HG02970 (cell line): ENCODE results near the gene DPM2.

ENCODE experiments used
- ATAC-seq: cut with Tn5 transposase; IDR thresholded peaks from one replicate; pipeline ENCODE4 v1.9.1; 2021; ENCODE audit warnings: mild to moderate bottlenecking, moderate library complexity, moderate number of reproducible peaks; ENCODE audit not compliant: unreplicated experiment, low FRiP score

Gene DPM2

GRCh38 chr9:127921557-127922120 lies 16.0 kb downstream of the DPM2 start:
- no peak for ATAC-seq

GRCh38 chr9:127920794-127921193 lies 16.9 kb downstream of the DPM2 start:
- no peak for ATAC-seq

GRCh38 chr9:127919253-127919815 lies 18.3 kb downstream of the DPM2 start:
- ATAC-seq = no peak

GRCh38 chr9:127918183-127919107 lies 19.2 kb downstream of the DPM2 start:
- ATAC-seq = no peak

GRCh38 chr9:127917603-127918002 lies 20.1 kb downstream of the DPM2 start:
- no peak for ATAC-seq

- ATAC-seq = peak; percentile 63
Measured at GRCh38 chr9:127916720-127917581, 20.7 kb downstream of the DPM2 start, which contains the start of gene ST6GALNAC4. Gene ST6GALNAC4, minus strand, starts transcription at chr9:127917041. Its CDS starts 622 bp downstream, at chr9:127916419.

GRCh38 chr9:127915801-127916719 lies 21.6 kb downstream of the DPM2 start:
- no peak for ATAC-seq

- ATAC-seq = no peak
Measured at GRCh38 chr9:127915325-127915752, 22.3 kb downstream of the DPM2 start.

- no peak for ATAC-seq
Measured at GRCh38 chr9:127913682-127914081, 24.0 kb downstream of the DPM2 start.

- ATAC-seq = no peak
Measured at GRCh38 chr9:127912882-127913281, 24.8 kb downstream of the DPM2 start.

- ATAC-seq = no peak
Measured at GRCh38 chr9:127912296-127912695, 25.4 kb downstream of the DPM2 start.

GRCh38 chr9:127910613-127911205 lies 26.9 kb downstream of the DPM2 start:
- ATAC-seq = no peak

- ATAC-seq = no peak
Measured at GRCh38 chr9:127909839-127910273, 27.8 kb downstream of the DPM2 start.

GRCh38 chr9:127908660-127908926 lies 29.1 kb downstream of the DPM2 start:
- no peak for ATAC-seq

- no peak for ATAC-seq
Measured at GRCh38 chr9:127907867-127908659, 29.6 kb downstream of the DPM2 start.

- no peak for ATAC-seq
Measured at GRCh38 chr9:127905788-127906191, 31.9 kb downstream of the DPM2 start.

- ATAC-seq = no peak
Measured at GRCh38 chr9:127905004-127905728, 32.5 kb downstream of the DPM2 start.

- no peak for ATAC-seq
Measured at GRCh38 chr9:127904561-127905003, 33.1 kb downstream of the DPM2 start.
